ENCODE results near the gene TTF2.
"Not testable (repeated sequence)": the region's sequence is repeated elsewhere in the genome, so short reads cannot be mapped to it uniquely, and the experiment has no call there.

TTF2 gene

DNA sequence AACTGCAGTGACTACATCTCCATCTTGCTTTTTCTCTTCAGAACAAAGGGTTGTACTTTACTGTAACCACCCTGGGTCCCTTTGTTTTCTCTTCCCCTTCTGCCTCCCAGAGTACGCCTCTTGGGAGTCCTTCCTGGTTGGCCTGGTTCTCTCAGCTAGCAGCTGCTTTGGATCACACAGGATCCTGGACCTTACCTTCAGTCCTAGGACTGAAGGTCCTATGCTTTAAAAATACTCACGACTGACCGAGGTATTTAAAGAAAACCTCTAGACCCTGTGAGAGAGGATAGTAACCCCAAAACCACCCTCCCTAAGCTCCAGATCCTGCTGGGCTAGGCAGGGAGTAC lies 56.6 kb downstream of the TTF2 start:
- no peaks in the 10 kb centered on the region for H3K9me3 Mint-ChIP-seq
- H3K4me3 Mint-ChIP-seq = no peak overlapping the region
- no peaks in the 10 kb centered on the region for H3K27me3 Mint-ChIP-seq
- no peak for ATAC-seq
- H3K4me1 Mint-ChIP-seq = peaks cover 7% of the 10 kb centered on the region
- no peak overlapping the region for H3K27ac Mint-ChIP-seq
- no peaks in the 10 kb centered on the region for H3K36me3 Mint-ChIP-seq

DNA sequence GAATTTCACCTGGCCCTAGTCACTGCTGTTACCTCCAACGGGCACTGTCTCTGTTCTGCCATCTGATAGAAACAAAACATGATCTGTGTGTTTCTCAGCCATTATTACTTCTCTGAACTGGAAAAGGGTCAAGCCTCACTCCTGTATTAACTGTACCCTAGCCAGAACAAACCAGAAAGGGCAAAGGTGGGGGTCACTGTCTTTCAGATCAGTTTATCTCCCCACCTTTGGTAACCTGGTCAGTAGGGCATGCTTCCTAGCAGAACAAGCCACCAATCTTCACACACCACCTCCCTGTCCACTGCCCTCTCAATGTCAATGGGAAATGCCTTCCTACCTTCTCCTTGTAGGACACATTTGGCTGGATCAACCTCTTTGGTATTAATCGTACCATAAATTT lies 57.6 kb downstream of the TTF2 start:
- no peaks in the 10 kb centered on the region for H3K36me3 Mint-ChIP-seq
- no peak overlapping the region for H3K27ac Mint-ChIP-seq
- H3K27me3 Mint-ChIP-seq = no peaks in the 10 kb centered on the region
- H3K4me3 Mint-ChIP-seq = no peak overlapping the region
- no peak for ATAC-seq
- peaks cover 7% of the 10 kb centered on the region for H3K4me1 Mint-ChIP-seq
- no peaks in the 10 kb centered on the region for H3K9me3 Mint-ChIP-seq

DNA sequence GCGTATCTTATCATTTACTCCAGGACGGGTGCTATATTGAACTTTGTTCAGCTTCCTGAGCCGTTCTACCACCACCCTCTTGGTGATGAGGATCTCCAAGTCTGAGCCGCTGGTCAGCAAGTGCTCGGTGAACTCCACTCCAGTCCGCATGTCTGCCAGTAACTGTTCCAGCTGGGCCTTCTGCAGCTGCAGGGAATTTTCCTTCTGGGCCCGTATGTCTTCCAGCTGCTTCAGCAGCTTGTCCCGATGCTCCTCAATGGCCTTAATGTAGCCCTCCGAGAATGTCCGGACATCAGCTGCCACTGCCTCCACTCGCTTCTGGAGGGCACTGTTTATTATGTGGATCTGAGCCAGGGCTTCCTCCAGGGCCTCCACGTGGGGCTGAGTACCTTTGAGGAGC lies 58.0 kb downstream of the TTF2 start:
- H3K4me3 Mint-ChIP-seq = no peak overlapping the region
- H3K9me3 Mint-ChIP-seq = no peaks in the 10 kb centered on the region
- no peak for ATAC-seq
- H3K4me1 Mint-ChIP-seq = peaks cover 7% of the 10 kb centered on the region
- no peaks in the 10 kb centered on the region for H3K36me3 Mint-ChIP-seq
- no peak overlapping the region for H3K27ac Mint-ChIP-seq
- no peaks in the 10 kb centered on the region for H3K27me3 Mint-ChIP-seq

DNA sequence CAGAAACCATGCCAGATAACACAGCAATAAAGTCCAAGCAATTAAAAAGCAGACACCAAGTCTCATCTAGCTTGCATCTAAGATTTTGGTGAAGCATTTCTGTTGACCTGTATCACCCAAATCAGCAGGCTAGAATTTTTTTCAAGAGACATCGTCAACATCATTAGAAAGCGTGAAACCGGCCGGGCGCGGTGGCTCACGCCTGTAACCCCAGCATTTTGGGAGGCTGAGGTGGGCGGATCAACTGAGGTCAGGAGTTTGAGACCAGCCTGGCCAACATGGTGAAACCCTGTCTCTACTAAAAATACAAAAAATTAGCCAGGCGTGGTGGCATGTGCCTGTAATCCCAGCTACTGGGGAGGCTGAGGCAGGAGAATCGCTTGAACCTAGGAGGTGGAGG lies 59.0 kb downstream of the TTF2 start:
- ATAC-seq, H3K27ac Mint-ChIP-seq, H3K9me3 Mint-ChIP-seq, H3K36me3 Mint-ChIP-seq, H3K27me3 Mint-ChIP-seq, H3K4me1 Mint-ChIP-seq, H3K4me3 Mint-ChIP-seq: not testable (repeated sequence)

DNA sequence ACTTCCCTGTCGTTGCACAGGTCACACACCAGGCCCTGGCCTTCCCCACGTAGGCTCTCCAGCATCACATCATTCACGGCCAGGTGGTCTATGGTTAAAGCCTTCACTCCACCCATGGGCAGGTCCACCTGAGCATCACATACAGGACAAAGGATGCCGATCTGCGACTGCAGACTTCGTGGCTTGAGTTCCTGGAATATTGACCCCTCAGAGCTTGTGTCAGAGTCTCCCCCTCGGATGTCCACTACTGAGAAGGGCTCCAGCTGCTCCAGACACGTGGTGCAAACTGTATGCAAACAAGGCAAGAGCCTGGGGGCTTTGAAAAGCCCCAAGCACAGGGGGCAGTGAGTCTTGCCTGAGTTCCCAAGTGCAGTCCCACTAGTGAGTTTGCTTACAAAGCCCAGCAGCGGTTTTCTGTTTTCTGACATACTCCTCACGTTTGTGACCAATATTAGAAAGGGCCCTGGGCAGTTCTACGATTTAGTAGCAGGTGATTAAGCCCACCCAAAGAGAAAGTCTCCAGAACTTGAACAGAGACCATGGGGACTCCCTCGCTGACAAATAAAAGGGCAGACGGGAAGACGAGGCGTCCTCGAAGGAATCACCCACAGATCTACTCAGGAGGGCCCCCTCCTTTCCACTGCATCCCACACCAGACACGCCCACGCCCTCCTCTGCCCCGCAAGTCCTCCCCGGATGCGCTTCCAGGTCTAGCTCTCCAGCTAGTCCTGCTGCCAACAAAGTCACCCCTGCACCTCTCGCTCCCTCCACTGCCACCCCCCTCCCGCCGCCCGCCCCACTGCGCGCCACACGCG lies 60.9 kb downstream of the TTF2 start:
- H3K27ac Mint-ChIP-seq = peak overlapping the region; percentile 69
- no peaks in the 10 kb centered on the region for H3K27me3 Mint-ChIP-seq
- H3K4me3 Mint-ChIP-seq = peak overlapping the region; percentile 85

DNA sequence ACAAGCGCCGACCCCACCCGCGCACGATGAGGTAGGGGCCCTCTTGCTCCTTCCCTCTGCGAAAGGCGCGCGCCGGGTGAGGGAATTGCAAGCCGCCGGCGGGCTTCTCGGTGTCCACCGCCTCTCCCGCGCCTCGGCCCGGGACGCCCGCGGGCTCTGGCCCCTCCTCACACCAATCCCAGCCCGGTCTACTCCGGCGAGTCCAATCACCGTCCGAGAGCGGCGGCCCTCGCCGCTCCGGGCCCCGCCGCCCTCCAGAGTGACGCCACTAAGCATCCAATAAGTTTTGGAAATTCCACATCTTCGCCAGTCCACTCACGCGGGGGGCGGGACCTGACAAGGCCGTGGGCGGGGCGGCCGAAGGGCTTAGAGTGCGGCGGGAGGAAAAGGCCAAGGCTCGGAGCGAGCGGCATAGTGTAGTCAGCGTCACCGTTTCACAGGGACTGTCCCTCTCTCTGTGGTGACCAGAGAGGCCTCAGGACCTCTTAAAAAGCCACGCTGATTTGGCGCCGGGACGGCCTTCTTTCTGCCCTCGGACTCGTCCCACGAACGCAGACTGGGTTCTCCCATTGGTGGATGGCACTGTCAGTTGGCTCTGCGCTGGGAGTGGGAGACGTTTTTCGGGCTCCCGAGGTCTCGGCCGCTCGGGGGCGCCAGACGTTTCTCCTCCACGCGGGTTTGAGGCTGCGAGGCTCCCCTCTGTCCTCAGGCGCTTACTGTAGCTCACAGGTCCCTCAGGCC lies 61.6 kb downstream of the TTF2 start, which contains the start of gene TRIM45:
TRIM45 (minus strand) TSS at position 161 of the 741 bp plus-strand sequence. CDS start 548 bp downstream, outside the sequence.
- Mint-ChIP-seq H3K27me3 (no peaks in the 10 kb centered on the region), H3K36me3 (no peaks in the 10 kb centered on the region), H3K4me3 (peak within 1 kb of the TSS; percentile 85), H3K9me3 (no peaks in the 10 kb centered on the region), H3K4me1 (peaks cover 7% of the 10 kb centered on the region), H3K27ac (peak within 1 kb of the TSS; percentile 69)
- peak; percentile 95 for ATAC-seq

More for the DNA sequence above, 60.9 kb downstream of the TTF2 start:
- ATAC-seq = no peak
- H3K36me3 Mint-ChIP-seq = no peaks in the 10 kb centered on the region
- H3K4me1 Mint-ChIP-seq = peaks cover 7% of the 10 kb centered on the region
- no peaks in the 10 kb centered on the region for H3K9me3 Mint-ChIP-seq

DNA sequence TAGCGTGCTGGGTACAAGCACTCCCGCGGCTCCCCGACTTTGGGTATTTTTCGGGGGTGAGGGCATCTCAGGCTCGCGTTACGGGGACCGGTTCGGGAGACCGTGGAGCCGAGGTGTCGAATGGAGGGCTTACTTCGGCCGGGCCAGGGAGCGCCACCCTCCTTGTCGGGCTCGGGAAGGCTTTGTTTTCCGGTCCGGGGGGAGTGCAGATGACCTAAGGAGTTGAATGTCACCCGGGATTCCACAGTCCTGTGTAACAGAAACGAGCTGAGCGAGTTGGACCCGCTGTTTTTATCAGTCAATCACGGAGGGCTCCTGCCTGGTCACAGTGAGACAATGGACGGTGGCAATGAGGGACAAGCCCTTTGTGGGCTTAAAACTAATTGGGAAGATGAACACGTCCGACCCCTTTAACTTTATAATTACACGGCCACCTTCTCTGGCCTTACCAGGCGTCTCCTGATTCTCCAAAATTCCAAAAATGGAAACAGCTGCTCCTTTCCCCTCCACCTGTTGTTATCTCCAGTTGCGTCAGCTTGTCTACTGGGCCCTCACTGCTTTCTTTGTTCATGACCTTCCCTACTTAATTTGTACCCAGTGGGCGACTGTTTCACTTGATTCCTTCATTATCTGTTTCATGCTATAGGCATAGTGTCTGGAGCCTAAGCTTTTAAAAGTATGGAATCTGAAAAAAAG lies 62.4 kb downstream of the TTF2 start:
- H3K27me3 Mint-ChIP-seq = no peaks in the 10 kb centered on the region
- H3K9me3 Mint-ChIP-seq = no peaks in the 10 kb centered on the region
- no peaks in the 10 kb centered on the region for H3K36me3 Mint-ChIP-seq
- peaks cover 7% of the 10 kb centered on the region for H3K4me1 Mint-ChIP-seq
- ATAC-seq = no peak
- peak overlapping the region; percentile 85 for H3K4me3 Mint-ChIP-seq
- H3K27ac Mint-ChIP-seq = peak overlapping the region; percentile 69

DNA sequence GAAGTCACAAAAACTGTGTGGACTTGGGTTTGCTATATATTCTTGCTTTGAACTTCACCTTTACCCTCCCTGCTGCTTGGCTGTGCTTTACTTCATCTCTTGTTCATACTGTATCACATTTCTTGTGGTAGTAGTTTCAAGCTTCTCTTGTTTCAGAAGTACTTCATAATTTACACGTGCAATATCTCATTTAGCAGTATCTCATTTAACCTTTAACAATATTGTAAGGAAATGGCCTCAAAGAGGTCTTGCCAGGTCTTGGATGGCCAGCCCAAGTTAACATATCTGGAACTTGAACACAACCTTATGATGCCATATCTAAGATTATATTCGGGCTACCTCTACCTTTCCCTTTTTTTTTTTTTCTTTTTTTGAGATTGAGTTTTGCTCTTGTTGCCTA lies 63.1 kb downstream of the TTF2 start:
- no peak for ATAC-seq
- H3K4me1 Mint-ChIP-seq = peaks cover 7% of the 10 kb centered on the region
- no peaks in the 10 kb centered on the region for H3K27me3 Mint-ChIP-seq
- H3K4me3 Mint-ChIP-seq = no peak overlapping the region
- H3K9me3 Mint-ChIP-seq = no peaks in the 10 kb centered on the region
- no peaks in the 10 kb centered on the region for H3K36me3 Mint-ChIP-seq
- no peak overlapping the region for H3K27ac Mint-ChIP-seq

DNA sequence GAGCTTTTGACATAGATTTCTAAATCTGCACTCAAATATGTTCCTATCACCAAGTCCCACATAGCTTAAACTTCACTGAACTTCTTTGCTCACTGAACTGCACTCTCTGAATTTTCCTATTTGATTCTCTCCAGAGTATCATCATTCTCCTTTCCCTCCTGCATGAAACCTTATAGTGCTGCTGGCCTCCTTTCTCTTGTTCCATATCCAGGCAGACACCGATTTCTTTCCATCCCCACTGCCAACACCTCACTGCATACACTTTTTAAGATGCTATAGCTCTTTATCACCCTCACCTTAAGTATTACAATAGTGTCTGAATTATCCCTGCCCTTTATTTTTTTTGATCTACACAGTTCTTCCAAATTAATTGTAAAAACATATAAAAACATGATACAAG lies 64.5 kb downstream of the TTF2 start:
- Mint-ChIP-seq H3K27me3 (no peaks in the 10 kb centered on the region), H3K36me3 (no peaks in the 10 kb centered on the region), H3K27ac (no peak overlapping the region), H3K4me1 (peaks cover 7% of the 10 kb centered on the region), H3K9me3 (no peaks in the 10 kb centered on the region), H3K4me3 (no peak overlapping the region)
- ATAC-seq = no peak

DNA sequence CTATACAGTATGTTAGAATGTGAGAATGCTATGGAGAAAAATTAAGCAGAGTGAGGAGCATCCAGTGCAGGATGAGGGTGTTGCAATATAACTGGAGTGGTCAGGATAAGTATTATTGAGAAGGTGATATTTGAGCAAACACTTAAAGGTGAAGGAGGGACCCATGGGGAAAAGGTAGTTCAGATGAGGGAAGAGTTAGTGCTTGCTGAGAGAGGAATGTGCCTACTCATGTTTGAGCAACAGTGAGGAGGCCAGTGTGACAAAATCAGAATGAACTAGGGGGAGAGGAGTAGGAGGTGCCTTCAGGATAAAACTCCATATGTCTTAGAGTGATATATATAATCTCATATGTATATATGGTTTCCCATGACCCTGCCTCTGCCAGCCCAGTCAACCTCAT lies 67.7 kb downstream of the TTF2 start:
- Mint-ChIP-seq H3K36me3 (no peaks in the 10 kb centered on the region), H3K27me3 (no peaks in the 10 kb centered on the region), H3K9me3 (no peaks in the 10 kb centered on the region), H3K4me3 (no peak overlapping the region), H3K27ac (no peak overlapping the region), H3K4me1 (no peaks in the 10 kb centered on the region)
- no peak for ATAC-seq

DNA sequence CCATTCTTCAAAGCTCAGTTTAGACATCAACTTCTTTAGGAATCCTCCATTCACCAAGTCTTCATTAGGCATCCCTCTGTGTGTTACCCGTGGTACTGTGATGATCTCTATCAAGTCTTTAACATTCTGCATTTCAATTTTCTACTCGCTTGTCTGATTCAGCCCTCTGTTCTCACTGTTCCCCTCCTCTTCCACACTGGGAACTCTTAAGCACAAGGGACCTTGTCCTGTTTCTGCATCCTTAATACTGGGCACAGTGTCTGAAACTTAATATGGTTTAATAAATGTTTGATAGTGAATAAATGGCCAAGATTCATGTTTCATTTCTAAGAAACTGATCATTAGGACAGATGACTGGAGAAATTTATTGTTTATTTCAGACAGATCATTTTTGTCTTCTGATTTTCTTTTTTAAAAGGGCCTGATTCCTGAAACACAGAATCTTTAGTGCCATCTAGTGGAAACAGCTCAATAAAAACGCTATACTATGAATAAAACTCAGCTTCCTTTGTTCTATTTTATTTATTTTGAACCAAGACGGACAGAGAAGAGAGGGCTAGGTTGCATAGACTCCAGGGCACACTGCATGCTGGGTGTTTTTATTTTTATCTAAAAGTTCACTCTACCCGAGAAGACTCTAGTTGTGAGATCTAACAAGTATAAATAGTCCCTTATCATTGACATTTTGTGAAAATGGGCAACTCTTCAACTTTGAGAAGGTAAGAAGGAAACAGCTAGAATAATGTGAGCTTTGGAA lies 68.4 kb downstream of the TTF2 start:
- Mint-ChIP-seq H3K9me3 (no peaks in the 10 kb centered on the region), H3K36me3 (no peaks in the 10 kb centered on the region), H3K27ac (no peak overlapping the region), H3K4me3 (no peak overlapping the region), H3K4me1 (no peaks in the 10 kb centered on the region), H3K27me3 (peaks cover 2% of the 10 kb centered on the region)
- ATAC-seq = no peak

DNA sequence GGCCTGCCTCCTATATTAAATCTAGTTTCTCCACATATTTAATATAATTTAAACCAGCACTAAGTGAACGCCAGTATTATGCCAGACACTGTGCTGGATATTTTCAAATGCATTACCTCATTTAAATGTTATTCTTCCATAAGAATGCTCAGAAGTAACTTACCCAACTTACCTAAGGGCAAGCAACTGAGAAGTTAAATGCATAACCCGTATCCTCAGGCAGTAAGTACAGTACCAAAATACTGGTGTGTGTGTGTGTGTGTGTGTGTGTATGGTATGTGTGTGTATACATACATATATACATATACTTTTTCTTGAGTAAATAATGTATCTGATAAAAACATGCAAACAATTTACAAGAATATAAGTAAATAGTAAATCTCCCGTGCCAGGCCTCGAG lies 70.4 kb downstream of the TTF2 start:
- Mint-ChIP-seq H3K27ac (no peak overlapping the region), H3K4me3 (no peak overlapping the region), H3K4me1 (no peaks in the 10 kb centered on the region), H3K27me3 (peaks cover 22% of the 10 kb centered on the region), H3K36me3 (no peaks in the 10 kb centered on the region), H3K9me3 (no peaks in the 10 kb centered on the region)
- ATAC-seq = no peak

DNA sequence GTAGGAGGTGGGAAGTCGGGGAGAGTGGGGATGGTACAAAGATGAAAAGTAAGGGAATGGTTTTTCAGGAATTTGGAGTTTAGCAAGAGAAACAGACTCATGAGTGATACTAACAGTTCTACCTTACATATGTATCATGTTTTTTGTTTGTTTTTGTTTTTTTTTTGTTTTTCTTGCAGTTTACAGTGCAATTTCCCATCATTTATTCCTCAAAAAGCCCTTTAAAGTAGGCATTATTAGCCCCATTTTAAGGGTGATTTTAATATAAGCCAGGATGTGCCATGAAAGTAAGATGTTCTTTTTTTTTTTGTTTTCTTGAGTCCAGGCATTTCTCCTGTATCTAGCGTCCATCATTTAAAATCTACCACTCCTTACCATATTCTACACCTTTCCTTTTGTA lies 75.2 kb downstream of the TTF2 start:
- H3K36me3 Mint-ChIP-seq = no peaks in the 10 kb centered on the region
- no peaks in the 10 kb centered on the region for H3K9me3 Mint-ChIP-seq
- no peaks in the 10 kb centered on the region for H3K4me1 Mint-ChIP-seq
- no peak overlapping the region for H3K4me3 Mint-ChIP-seq
- H3K27ac Mint-ChIP-seq = no peak overlapping the region
- ATAC-seq = no peak
- H3K27me3 Mint-ChIP-seq = peaks cover 23% of the 10 kb centered on the region

DNA sequence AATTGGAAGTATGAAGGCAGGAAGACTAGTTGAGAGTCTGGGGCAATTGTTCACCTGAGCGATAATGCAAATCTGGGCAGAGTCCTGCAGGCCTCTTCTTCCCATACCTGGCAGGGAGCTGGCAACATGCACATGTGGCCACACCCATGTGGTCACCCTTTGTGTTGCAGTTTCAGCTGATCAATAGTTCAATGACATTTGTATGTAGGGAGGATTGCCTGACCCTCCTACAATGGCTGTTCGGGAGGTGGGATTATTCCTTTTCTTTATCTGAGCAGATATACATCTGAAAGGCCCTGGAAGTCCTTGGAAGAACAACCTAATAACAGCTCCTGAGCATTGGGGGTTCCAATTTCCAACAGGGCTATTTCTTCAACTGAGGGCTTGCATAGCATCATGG lies 76.6 kb downstream of the TTF2 start:
- Mint-ChIP-seq H3K27ac (no peak overlapping the region), H3K27me3 (peaks cover 23% of the 10 kb centered on the region), H3K4me3 (no peak overlapping the region), H3K9me3 (no peaks in the 10 kb centered on the region), H3K4me1 (no peaks in the 10 kb centered on the region), H3K36me3 (no peaks in the 10 kb centered on the region)
- no peak for ATAC-seq

DNA sequence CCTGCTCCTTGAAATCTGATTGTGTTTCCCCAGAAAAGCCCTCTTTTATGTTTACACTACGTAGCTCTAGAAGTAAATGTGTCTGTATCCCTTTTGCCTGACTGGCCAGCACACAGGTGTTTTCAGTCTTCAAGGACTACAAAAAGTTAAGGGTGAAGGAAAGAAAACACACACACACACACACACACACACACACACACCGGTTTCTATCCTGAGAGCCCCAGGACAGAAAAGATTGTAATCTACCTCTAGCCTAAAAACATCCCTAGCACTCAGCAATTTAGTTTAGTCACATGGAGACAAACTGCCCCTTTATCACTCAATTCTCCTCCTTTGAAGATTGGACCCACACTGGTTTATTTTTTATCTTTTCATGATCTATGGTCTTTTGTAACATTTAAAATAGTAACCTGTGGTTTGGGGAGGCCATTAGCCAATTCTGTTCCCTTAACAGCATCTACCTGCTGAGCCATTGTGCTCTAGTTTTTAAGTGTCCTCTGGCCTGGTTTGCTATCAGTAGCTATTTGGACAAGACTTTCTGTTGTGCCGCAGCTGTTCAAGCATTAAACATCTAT lies 77.2 kb downstream of the TTF2 start:
- Mint-ChIP-seq H3K9me3 (no peaks in the 10 kb centered on the region), H3K27ac (no peak overlapping the region), H3K36me3 (no peaks in the 10 kb centered on the region), H3K4me1 (no peaks in the 10 kb centered on the region), H3K4me3 (no peak overlapping the region), H3K27me3 (peaks cover 23% of the 10 kb centered on the region)
- ATAC-seq = no peak
